ENCODE measurements around the gene RASA1. TPM values are rescaled to one million over a fixed set of nuclear protein-coding genes. Genes with fewer than 3 reads are reported as not detected.

The RASA1 gene
- total RNA-seq, 1 experiment from 2014 or later: 23.9 TPM

GRCh38 chr5:87404359-87404758, 136.7 kb downstream of the RASA1 start:
- Histone ChIP-seq H3K36me3 (ENCODE audit: control insufficient read depth in 1 of 2, insufficient read depth in 2 of 2, low read length in 2 of 2) (peaks cover 80 to 85% of the 10 kb centered on the region in 2 experiments), H3K9ac (ENCODE audit: low read length) (no peak overlapping the region), H3K79me2 (ENCODE audit: insufficient read depth, low read length) (peaks cover 75% of the 10 kb centered on the region), H3K27ac (ENCODE audit: low read depth, low read length) (no peak overlapping the region), H3K9me3 (ENCODE audit: control insufficient read depth in 1 of 2, insufficient read depth in 1 of 2, low read depth in 1 of 2, low read length in 2 of 2) (no peaks in the 10 kb centered on the region), H3K27me3 (ENCODE audit: insufficient read depth, low read length) (no peaks in the 10 kb centered on the region), H2AFZ (ENCODE audit: low read depth, low read length, poor library complexity, severe bottlenecking) (no peak overlapping the region), H3K4me3 (replicated peaks in 1 of 2; ENCODE audit: low read depth in 1 of 2, low read length in 2 of 2) (no peak overlapping the region), H4K20me1 (ENCODE audit: insufficient read depth) (no peaks in the 10 kb centered on the region), H3K9me2 (ENCODE audit: insufficient read depth) (no peaks in the 10 kb centered on the region), H3K4me2 (ENCODE audit: low read length) (no peak overlapping the region), H3K4me1 (ENCODE audit: control insufficient read depth in 1 of 2, insufficient read depth in 2 of 2, low read length in 2 of 2) (no peaks in the 10 kb centered on the region)
- RAD21 ChIA-PET (ENCODE audit: low non-redundant PET in 1 of 2, low total read pairs in 2 of 2, uncharacterized antibody in 2 of 2, unreplicated experiment in 2 of 2): no interaction called here
- TF ChIP-seq YY1 (IDR thresholded peaks at IDR 0.05; ENCODE audit: extremely low read depth, insufficient replicate concordance, low read depth, low read length) (no peak), CTCF (IDR thresholded peaks at IDR 0.05 in 2 of 3, conservative IDR thresholded peaks at IDR 0.05 in 1 of 3; ENCODE audit: borderline replicate concordance in 1 of 3, insufficient read depth in 1 of 3, low read depth in 2 of 3, low read length in 2 of 3) (no peak), CBX3 (IDR thresholded peaks at IDR 0.05; ENCODE audit: low read depth) (no peak), TCF7L2 (IDR thresholded peaks at IDR 0.05; ENCODE audit: borderline replicate concordance, extremely low read depth, insufficient read depth, insufficient read length) (no peak), RAD21 (IDR thresholded peaks at IDR 0.05; ENCODE audit: low read depth) (no peak), ZNF274 (IDR thresholded peaks at IDR 0.05; ENCODE audit: low read depth, low read length) (no peak), EZH2phosphoT487 (IDR thresholded peaks at IDR 0.05; ENCODE audit: borderline replicate concordance) (no peak), SP1 (IDR thresholded peaks at IDR 0.05; ENCODE audit: low read depth) (no peak), ZFX (IDR thresholded peaks at IDR 0.05) (no peak), FOSL1 (IDR thresholded peaks at IDR 0.05; ENCODE audit: low read depth) (no peak), SIN3A (IDR thresholded peaks at IDR 0.05; ENCODE audit: low read depth) (no peak), JUND (IDR thresholded peaks at IDR 0.05) (no peak), CEBPB (IDR thresholded peaks at IDR 0.05; ENCODE audit: low read depth) (no peak)
- TF ChIP-seq, protein P1, sequence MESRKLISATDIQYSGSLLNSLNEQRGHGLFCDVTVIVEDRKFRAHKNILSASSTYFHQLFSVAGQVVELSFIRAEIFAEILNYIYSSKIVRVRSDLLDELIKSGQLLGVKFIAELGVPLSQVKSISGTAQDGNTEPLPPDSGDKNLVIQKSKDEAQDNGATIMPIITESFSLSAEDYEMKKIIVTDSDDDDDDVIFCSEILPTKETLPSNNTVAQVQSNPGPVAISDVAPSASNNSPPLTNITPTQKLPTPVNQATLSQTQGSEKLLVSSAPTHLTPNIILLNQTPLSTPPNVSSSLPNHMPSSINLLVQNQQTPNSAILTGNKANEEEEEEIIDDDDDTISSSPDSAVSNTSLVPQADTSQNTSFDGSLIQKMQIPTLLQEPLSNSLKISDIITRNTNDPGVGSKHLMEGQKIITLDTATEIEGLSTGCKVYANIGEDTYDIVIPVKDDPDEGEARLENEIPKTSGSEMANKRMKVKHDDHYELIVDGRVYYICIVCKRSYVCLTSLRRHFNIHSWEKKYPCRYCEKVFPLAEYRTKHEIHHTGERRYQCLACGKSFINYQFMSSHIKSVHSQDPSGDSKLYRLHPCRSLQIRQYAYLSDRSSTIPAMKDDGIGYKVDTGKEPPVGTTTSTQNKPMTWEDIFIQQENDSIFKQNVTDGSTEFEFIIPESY (IDR thresholded peaks at IDR 0.05; ENCODE audit: extremely low read depth, insufficient replicate concordance, low read length): no peak
- TF ChIP-seq, protein P2, sequence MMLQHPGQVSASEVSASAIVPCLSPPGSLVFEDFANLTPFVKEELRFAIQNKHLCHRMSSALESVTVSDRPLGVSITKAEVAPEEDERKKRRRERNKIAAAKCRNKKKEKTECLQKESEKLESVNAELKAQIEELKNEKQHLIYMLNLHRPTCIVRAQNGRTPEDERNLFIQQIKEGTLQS (IDR thresholded peaks at IDR 0.05): no peak
- TF ChIP-seq, protein P3, sequence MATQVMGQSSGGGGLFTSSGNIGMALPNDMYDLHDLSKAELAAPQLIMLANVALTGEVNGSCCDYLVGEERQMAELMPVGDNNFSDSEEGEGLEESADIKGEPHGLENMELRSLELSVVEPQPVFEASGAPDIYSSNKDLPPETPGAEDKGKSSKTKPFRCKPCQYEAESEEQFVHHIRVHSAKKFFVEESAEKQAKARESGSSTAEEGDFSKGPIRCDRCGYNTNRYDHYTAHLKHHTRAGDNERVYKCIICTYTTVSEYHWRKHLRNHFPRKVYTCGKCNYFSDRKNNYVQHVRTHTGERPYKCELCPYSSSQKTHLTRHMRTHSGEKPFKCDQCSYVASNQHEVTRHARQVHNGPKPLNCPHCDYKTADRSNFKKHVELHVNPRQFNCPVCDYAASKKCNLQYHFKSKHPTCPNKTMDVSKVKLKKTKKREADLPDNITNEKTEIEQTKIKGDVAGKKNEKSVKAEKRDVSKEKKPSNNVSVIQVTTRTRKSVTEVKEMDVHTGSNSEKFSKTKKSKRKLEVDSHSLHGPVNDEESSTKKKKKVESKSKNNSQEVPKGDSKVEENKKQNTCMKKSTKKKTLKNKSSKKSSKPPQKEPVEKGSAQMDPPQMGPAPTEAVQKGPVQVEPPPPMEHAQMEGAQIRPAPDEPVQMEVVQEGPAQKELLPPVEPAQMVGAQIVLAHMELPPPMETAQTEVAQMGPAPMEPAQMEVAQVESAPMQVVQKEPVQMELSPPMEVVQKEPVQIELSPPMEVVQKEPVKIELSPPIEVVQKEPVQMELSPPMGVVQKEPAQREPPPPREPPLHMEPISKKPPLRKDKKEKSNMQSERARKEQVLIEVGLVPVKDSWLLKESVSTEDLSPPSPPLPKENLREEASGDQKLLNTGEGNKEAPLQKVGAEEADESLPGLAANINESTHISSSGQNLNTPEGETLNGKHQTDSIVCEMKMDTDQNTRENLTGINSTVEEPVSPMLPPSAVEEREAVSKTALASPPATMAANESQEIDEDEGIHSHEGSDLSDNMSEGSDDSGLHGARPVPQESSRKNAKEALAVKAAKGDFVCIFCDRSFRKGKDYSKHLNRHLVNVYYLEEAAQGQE (IDR thresholded peaks at IDR 0.05; ENCODE audit: low read depth): no peak
- TF ChIP-seq, protein P4, sequence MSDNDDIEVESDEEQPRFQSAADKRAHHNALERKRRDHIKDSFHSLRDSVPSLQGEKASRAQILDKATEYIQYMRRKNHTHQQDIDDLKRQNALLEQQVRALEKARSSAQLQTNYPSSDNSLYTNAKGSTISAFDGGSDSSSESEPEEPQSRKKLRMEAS (IDR thresholded peaks at IDR 0.05): no peak
- CTCF ChIA-PET: no interaction called here
- intact Hi-C loops (cut with micrococcal nuclease): no loop called here
- POLR2A ChIA-PET: no interaction called here
- DNase-seq (ENCODE audit: low read depth, low spot score) (no peak), ATAC-seq (no peak)
- BruUV-seq (replicated peaks): no TSS peak

Data from HCT116 (cell line).